Activated CD8-positive, alpha-beta memory T cell treated with anti-CD3 and anti-CD28 coated beads, Interleukin-2, amount 50 U/mL, for 4 hours (primary cell): Measurements from ENCODE around the gene BRICD5.

Source experiments
- DNase-seq: peaks from one replicate; pipeline ENCODE4 v3.0.0-alpha.2; 2020

The BRICD5 gene

DNA sequence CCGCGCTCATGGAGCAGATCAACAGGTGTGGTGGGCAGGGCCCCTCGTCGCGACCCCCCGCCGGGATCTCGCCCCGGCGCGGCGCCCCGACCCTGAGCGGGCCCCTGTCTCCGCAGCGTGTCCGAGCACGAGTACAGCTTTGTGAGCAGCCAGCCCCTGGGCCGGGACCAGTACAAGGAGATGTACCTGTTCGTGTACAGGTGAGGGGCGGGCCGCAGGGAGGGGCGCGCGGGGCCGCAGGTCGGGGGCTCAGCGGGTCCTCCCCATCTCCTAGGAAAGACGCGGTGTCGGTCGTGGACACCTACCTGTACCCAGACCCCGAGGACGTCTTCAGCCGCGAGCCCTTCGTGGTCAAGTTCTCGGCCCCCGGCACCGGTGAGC lies 26.4 kb upstream of the BRICD5 start:
- DNase-seq: no peak

- no peak for DNase-seq
These were observed 25.9 kb upstream of the BRICD5 start, which contains the start of gene DNASE1L2 for GRCh38 chr16:2236337-2237101. Gene DNASE1L2 (plus strand): TSS chr16:2236444. CDS start chr16:2236817, 373 bp downstream.

- DNase-seq: no peak
These were observed 25.2 kb upstream of the BRICD5 start for GRCh38 chr16:2235695-2236336.

DNA sequence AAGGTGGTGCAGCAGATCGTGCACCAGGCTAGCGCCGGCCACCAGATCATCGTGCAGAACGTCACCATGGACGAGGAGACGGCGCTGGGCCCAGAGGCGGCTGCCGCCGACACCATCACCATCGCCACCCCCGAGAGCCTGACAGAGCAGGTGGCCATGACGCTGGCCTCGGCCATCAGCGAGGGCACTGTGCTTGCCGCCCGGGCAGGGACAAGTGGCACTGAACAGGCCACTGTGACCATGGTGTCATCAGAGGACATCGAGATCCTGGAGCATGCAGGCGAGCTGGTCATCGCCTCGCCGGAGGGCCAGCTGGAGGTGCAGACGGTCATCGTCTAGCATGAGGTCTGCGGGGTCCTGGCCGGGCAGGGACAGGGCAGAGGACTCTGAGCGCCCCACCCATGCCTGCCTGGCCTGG lies 24.6 kb upstream of the BRICD5 start:
- DNase-seq: no peak

- no peak for DNase-seq
These were observed 24.1 kb upstream of the BRICD5 start for GRCh38 chr16:2234813-2235170.

- DNase-seq: no peak
These were observed 23.5 kb upstream of the BRICD5 start for GRCh38 chr16:2233872-2234812.

GRCh38 chr16:2233046-2233775 lies 22.5 kb upstream of the BRICD5 start:
- DNase-seq: no peak

- DNase-seq: no peak
These were observed 21.7 kb upstream of the BRICD5 start for GRCh38 chr16:2232094-2232990.

GRCh38 chr16:2231016-2231931 lies 20.6 kb upstream of the BRICD5 start:
- DNase-seq: no peak

- no peak for DNase-seq
These were observed 19.7 kb upstream of the BRICD5 start for GRCh38 chr16:2230376-2230775.

- no peak for DNase-seq
These were observed 19.1 kb upstream of the BRICD5 start for GRCh38 chr16:2229632-2230250.

- no peak for DNase-seq
These were observed 18.4 kb upstream of the BRICD5 start for GRCh38 chr16:2229091-2229490.

DNA sequence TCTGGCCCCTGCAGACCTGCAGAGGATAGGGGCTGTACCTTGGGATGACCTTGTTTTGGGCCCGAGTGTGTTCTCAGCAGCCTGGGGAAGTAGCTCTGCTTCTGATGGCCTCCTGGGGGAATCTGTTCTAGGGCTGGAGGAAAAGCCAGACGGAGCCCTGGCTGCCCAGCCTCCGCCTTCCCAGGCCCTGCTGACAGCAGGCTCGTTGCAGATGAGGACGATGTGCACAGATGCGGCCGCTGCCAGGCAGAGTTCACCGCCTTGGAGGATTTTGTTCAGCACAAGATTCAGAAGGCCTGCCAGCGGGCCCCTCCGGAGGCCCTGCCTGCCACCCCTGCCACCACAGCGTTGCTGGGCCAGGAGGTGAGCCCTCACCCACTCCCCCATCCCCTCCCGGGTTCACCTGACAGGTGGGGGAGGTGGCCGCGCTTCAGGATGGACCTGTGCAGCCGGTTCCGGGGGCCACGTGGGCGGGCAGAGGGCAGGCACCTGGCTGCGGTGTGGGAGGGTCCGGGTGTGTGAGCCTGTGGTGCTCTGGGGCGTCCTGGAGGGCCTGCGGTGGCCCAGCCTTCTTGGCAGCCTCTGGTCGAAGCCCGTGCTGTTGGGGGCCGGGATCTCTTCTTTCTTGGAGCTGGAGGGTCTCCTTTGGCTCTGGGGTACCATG lies 17.6 kb upstream of the BRICD5 start:
- DNase-seq: no peak

- DNase-seq: no peak
These were observed 16.3 kb upstream of the BRICD5 start for GRCh38 chr16:2226918-2227317.

GRCh38 chr16:2226245-2226793 lies 15.7 kb upstream of the BRICD5 start:
- no peak for DNase-seq

DNA sequence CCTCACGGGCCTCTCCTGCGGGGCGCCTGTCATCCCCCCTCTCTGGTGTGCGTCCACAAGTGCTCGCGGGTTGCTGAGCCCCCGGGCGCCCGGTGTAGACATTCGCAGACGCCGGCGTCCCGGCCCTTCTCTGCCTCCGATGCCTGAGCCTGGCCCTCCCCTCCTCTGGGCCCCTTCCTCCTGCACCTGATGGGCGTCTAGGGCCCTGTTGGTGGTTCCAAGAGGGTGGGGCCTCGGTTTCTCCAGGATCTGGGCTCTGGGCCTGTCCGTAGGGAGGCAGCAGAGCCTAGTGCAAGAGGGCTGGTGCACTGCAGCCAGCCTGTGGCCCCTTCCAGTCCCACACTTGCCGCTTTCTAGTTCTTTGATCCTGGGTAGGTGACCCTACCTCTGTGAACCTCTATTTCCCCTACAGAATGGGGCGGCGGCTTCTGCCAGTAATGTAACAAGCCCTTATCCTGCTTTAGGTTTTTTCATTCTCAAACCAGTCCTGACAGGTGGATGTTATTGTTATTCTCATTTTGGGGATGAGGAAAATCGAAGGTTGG lies 13.4 kb upstream of the BRICD5 start:
- peak; percentile 36 for DNase-seq

DNA sequence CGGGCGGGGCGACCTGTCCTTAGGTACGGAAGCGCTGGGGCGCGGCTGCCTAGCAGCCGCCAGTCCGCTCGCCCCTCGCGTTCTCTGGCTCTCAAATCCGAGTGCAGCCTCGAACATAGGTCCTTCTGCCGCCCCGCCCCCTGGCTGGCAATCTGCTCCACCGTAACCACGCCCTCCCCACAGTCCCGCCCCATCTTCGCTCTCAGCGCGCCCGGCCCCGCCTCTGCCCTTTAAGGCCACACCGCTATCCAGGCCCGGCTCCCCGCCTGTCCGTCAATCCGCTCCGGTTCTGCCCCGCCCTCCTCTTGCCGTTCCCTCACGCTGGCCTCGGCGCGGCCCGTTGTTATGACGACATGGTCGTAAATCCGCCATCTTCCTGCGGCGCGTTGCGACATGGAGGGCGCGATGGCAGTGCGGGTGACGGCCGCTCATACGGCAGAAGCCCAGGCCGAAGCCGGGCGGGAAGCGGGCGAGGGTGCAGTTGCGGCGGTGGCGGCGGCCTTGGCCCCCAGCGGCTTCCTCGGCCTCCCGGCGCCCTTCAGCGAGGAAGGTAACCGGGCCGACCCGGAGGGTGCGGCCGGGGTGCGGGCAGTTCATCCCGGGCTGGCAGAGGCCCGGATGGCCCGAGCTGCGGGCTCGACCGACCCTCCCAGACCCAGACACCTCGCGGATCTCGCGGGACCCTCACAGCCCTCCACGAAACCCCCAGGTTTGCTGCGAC lies 12.7 kb upstream of the BRICD5 start, which contains the start of gene E4F1:
Gene E4F1, plus strand, starts transcription at position 371 of the 721 bp plus-strand sequence. Its CDS starts 23 bp downstream, at position 394.
- peak; percentile 99 for DNase-seq

GRCh38 chr16:2216330-2216729 lies 5.7 kb upstream of the BRICD5 start:
- DNase-seq: no peak
